ENCODE data around the gene ADARB2.

GRCh38 chr10:1520909-1521565 lies 216.3 kb downstream of the ADARB2 start:
- TF ChIP-seq CTCF (conservative IDR thresholded peaks at IDR 0.05 in 1 of 2, IDR thresholded peaks at IDR 0.05 in 1 of 2; ENCODE audit: low read depth in 1 of 2, low read length in 2 of 2) (no peak), EZH2 (IDR thresholded peaks at IDR 0.05; ENCODE audit: low read length, missing control alignments) (no peak)
